Measurements from ENCODE around the gene CAMK2G.
"Not testable (repeated sequence)": the region's sequence is repeated elsewhere in the genome, so short reads cannot be mapped to it uniquely, and the experiment has no call there.

CAMK2G gene

GRCh38 chr10:73800560-73801252 lies 73.6 kb downstream of the CAMK2G start:
- in situ Hi-C loops (cut with MboI; ENCODE audit: low sequenced_read_pairs) = loop anchor here (25.0 kb wide), 1 partner anchor 88 kb away; no protein-coding TSS in a partner anchor

GRCh38 chr10:73799899-73800559 lies 74.3 kb downstream of the CAMK2G start:
- in situ Hi-C loops (cut with MboI; ENCODE audit: low sequenced_read_pairs) = loop anchor here (25.0 kb wide), 1 partner anchor 88 kb away; no protein-coding TSS in a partner anchor

- in situ Hi-C loops (cut with MboI; ENCODE audit: low sequenced_read_pairs) = no loop called here
These were observed 75.3 kb downstream of the CAMK2G start for GRCh38 chr10:73798927-73799560.

GRCh38 chr10:73798087-73798486 lies 76.3 kb downstream of the CAMK2G start:
- in situ Hi-C loops (cut with MboI; ENCODE audit: low sequenced_read_pairs) = no loop called here

GRCh38 chr10:73797324-73798025 lies 76.9 kb downstream of the CAMK2G start:
- in situ Hi-C loops (cut with MboI; ENCODE audit: low sequenced_read_pairs) = no loop called here

- in situ Hi-C loops (cut with MboI; ENCODE audit: low sequenced_read_pairs) = no loop called here
These were observed 77.6 kb downstream of the CAMK2G start for GRCh38 chr10:73796766-73797165.

- in situ Hi-C loops (cut with MboI; ENCODE audit: low sequenced_read_pairs) = not testable (repeated sequence)
These were observed 78.3 kb downstream of the CAMK2G start for GRCh38 chr10:73796035-73796434.

GRCh38 chr10:73795491-73795890 lies 78.9 kb downstream of the CAMK2G start:
- in situ Hi-C loops (cut with MboI; ENCODE audit: low sequenced_read_pairs) = not testable (repeated sequence)

GRCh38 chr10:73793456-73793855 lies 80.9 kb downstream of the CAMK2G start:
- in situ Hi-C loops (cut with MboI; ENCODE audit: low sequenced_read_pairs) = no loop called here

- in situ Hi-C loops (cut with MboI; ENCODE audit: low sequenced_read_pairs) = no loop called here
These were observed 82.4 kb downstream of the CAMK2G start for GRCh38 chr10:73791871-73792400.

GRCh38 chr10:73790886-73791625 lies 83.3 kb downstream of the CAMK2G start:
- in situ Hi-C loops (cut with MboI; ENCODE audit: low sequenced_read_pairs) = no loop called here

- in situ Hi-C loops (cut with MboI; ENCODE audit: low sequenced_read_pairs) = no loop called here
These were observed 84.7 kb downstream of the CAMK2G start for GRCh38 chr10:73789659-73790055.

GRCh38 chr10:73788864-73789658 lies 85.3 kb downstream of the CAMK2G start:
- in situ Hi-C loops (cut with MboI; ENCODE audit: low sequenced_read_pairs) = no loop called here

GRCh38 chr10:73787031-73787800 lies 87.1 kb downstream of the CAMK2G start:
- in situ Hi-C loops (cut with MboI; ENCODE audit: low sequenced_read_pairs) = not testable (repeated sequence)

- in situ Hi-C loops (cut with MboI; ENCODE audit: low sequenced_read_pairs) = no loop called here
These were observed 87.9 kb downstream of the CAMK2G start for GRCh38 chr10:73786512-73786885.

GRCh38 chr10:73785721-73786511 lies 88.4 kb downstream of the CAMK2G start:
- in situ Hi-C loops (cut with MboI; ENCODE audit: low sequenced_read_pairs) = no loop called here

- in situ Hi-C loops (cut with MboI; ENCODE audit: low sequenced_read_pairs) = no loop called here
These were observed 89.1 kb downstream of the CAMK2G start, which contains the start of gene ZSWIM8 for GRCh38 chr10:73785211-73785720. TSS of gene ZSWIM8 (plus strand) at chr10:73785606. CDS start at chr10:73785879, 273 bp downstream.

GRCh38 chr10:73782749-73783085 lies 91.6 kb downstream of the CAMK2G start:
- in situ Hi-C loops (cut with MboI; ENCODE audit: low sequenced_read_pairs) = no loop called here

All from HL-60/S4 (cell line).